C1 segment of cervical spinal cord (tissue), 14 donors: ENCODE data around the gene FCER1A.

Experiments used
- DNase-seq, 14 donors: peaks; one replicate each; lab custom pipeline; 2025; lab: John Stamatoyannopoulos, UW

FCER1A gene

GRCh38 chr1:159302095-159302494, at the start of gene FCER1A:
Gene FCER1A, plus strand, starts transcription at chr1:159302336. Its CDS starts 29 bp downstream, at chr1:159302365.
- DNase-seq: no peak

DNA sequence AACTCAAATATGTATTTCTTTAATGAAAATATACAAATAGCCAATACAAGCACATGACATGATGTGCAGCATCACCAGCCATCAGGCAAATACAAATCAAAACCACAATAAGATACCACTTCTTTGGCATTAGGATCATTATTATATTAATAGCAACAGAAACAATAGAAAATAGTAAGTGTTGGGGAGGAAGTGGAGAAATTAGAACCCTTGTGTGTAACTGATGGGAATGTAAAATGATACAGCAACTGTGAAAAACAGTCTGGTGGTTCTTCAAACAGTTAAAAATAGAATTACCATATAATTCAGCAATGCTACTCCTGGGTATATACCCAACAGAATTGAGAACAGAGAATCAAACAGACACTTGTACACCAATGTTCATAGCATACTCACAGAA, 40.8 kb upstream of the FCER1A start:
- DNase-seq: no peak

- DNase-seq: no peak
These were observed 40.2 kb upstream of the FCER1A start for GRCh38 chr1:159261721-159262494.

DNA sequence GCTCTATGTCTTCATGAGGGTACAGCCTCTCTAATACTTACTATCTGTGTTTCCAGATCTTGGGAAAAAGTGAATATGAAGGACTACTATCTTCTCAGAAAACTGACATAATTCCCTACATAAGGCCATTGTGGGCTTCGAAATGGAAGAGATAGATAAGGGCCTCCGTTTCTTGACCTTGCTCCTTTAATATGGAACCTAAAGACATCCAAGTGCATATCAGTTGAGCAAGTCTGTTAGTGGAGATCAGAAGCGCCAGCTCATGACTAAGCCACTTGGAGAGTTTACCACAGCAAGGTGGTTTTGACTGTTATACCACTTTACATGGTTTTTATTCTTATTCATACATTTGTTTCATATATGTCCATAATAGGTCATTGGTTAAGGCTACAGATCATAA, 35.3 kb upstream of the FCER1A start:
- no peak for DNase-seq

DNA sequence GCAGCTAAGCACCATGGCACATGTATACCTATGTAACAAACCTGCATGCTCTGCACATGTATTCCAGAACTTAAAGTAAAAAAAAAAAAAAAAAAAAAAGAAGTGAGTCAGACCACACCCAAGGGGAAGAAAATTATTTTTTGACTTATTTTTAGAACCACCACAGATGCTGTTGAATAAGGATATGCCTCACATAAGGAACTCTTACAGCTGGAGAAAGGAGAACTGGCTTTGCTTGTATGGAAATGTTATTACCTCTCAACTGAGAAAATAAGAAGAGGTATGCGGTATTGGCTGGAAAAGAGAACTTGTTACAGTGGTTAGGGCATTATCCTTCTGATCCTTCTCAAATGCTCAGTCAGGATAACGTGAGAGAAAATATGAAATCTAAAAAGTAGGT, 27.5 kb upstream of the FCER1A start:
- DNase-seq: no peak

- DNase-seq: no peak
These were observed 26.2 kb upstream of the FCER1A start for GRCh38 chr1:159275891-159276290.

- DNase-seq: no peak
These were observed 22.4 kb upstream of the FCER1A start for GRCh38 chr1:159279773-159280172.

- no peak for DNase-seq
These were observed 20.0 kb upstream of the FCER1A start for GRCh38 chr1:159282118-159282517.

GRCh38 chr1:159289060-159289459, 13.1 kb upstream of the FCER1A start:
- no peak for DNase-seq

DNA sequence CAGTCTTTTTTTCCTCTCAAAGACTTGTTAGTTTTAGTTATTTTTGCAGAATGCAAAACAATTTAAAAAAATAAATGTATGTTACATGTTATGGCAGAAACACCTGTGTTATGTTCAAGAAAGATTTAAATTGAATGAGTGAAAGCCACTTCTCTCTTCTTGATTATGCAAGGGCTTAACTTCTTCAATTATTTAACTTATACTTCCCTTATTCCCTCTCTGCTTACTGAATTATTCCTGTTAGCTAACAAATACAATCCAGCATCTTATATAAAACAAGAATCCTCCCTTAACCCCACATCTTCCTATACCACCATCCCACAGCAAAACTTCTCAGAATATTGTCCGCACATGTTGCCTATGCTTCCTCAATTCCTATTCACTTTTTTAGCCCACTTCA, 10.7 kb upstream of the FCER1A start:
- no peak for DNase-seq

DNA sequence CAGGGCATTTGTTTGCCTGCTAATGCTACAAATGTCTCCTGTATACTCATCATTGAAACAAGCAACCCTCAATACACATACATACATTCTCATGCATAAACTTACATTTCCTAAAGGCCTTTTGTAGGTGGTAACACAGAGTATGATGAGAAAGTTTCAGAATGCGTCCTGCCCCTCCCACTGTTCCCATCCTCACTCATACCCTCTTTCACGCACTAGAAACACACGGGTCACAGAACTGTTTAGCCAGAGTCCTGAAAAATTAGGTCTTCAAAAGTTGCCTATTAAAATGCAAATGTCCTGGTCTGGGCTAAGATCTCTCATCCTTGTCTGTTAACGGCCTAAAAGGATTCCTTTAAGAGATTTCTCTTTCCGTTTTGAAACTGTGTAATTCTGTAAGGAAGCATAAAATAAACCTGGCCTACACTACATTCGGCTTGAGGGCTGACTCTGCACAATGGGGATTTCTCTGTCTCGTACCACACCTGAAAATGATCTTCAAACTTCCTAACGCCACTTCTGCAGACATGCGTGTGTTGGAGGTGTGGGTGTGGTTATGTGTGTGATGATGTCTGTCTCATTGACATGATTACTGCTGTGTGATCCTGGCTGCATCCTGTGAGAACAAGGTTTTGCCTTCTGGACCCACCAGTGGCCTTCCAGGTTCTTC, 5.3 kb upstream of the FCER1A start:
- no peak for DNase-seq

DNA sequence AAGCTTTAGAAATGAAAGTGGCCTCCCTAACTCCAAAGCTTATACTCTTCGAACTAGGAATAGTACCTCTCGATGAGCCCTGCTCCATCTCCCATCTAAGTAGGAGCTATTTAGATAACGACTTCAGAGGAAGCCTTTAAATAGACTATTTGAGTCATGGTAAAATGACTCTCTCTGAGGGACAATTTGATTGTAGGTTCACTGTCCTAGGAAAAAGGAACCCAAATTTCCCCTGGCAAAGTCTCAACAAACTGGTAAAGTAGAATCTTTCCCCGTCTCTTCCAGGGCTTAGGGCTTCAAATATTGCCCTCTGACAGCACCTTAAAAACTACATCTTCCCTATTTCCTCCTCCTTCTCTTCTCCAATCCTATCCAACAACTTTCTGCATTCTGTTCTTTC, 2.0 kb upstream of the FCER1A start:
- DNase-seq: no peak

- no peak for DNase-seq
These were observed 5.3 kb downstream of the FCER1A start for GRCh38 chr1:159307346-159308020.

GRCh38 chr1:159311679-159312078, 9.5 kb downstream of the FCER1A start:
- no peak for DNase-seq

DNA sequence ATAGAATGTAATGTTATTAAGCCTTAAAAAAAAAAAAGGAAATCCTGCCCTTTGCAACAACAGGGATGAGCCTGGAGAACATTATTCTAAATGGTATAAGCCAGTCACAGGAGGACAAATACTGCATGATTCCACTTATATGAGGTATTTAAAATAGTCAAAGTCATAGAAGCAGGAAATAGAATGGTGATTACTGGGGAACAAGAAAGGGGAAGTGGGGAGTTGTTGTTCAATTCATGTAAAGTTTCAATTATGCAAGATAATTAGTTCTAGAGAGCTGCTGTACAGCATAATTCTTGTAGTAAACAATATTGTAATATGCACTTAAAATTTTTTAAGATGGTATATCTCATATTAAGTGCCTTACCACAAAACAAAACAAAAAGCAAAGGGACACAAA, 13.2 kb downstream of the FCER1A start:
- no peak for DNase-seq

DNA sequence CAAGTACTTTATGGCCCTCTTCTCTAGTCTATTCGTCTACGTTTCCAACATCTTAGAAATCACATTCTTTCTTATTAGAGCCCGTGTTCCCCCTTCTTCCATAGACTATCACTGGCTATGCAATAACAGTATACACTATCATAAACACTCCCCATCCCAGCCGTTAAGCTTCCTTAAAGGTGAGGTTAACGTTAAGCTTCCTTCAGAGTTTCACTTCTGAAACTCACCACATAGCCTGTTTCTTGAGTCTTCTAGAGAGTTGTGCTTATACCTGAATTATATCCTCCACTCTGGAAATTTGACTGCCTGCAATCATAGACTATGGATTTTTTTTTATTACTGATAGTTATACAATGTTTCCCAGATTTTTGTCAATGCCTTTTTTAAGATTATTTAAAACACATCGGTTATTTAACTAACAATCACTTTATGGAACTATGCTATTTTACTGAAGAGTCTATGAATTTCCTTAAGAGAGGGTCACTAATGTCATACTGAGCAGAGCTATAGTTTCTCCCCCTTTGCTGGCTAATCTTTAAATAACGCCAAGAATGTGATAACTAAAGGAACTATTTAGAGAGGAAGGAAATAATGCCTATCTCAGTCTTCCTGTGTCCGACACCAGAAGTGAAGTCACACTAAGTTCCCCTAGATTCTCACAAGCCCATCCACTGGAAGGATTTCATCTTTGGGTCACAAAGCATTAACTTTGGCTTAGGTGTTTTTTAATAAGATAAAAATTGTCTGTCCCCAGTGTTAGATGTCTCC, 16.8 kb downstream of the FCER1A start:
- no peak for DNase-seq

- DNase-seq: no peak
These were observed 32.7 kb downstream of the FCER1A start for GRCh38 chr1:159334797-159335196.

DNA sequence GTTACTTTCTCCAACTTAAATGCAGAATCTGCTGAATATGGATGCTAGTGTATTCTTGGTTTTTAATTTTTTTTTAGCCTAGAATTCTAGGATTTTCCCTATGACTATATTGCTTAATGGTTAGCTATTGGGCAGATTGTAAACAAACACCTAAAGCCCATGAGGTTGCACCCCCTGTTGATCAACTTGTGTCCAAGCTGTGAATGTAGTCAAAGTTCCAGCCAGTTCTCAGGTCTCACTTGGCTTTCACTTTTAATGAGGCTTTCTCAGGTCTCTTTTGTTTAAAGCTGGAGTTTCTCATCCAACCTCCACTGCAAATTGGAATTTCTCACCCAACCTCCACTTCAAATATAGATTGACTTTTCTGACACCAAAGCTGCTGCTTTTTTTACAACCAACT, 35.9 kb downstream of the FCER1A start:
- DNase-seq: no peak

GRCh38 chr1:159339536-159339935, 37.4 kb downstream of the FCER1A start:
- DNase-seq: no peak

GRCh38 chr1:159341736-159342135, 39.6 kb downstream of the FCER1A start:
- no peak for DNase-seq

DNA sequence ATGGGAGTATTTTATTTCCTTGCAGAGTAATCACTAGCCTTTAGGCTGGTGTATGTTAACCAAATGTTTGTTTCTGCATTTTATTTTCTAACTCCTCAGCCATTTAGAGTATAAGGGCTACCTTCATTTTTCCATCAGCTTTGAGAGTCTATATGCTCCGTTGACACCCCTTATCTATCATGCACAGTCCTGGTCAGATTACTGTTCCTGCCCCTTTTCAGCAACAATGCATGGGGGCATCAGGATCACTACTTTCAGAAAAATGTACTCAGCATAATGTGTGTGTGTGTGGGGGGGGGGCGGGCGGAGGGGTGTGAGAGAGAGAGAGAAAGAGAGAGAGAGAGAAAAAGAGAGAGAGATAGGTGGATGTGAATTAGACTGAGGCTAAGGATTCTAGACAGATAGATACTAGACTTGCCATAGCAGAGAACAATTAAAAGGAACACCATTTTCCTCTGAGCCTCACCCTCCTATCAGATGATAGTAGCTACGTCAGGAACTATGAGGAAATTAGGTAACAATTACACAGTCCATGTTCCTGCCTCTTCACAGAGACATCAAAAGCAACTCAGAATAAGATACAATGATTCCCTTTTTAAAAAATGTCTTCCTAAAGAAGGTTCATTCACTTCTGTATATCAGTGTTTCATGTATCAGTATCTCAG, 40.8 kb downstream of the FCER1A start:
- DNase-seq: no peak
